WTC11 (cell line): ENCODE measurements around the gene CISTR. TPM values are rescaled to one million over a fixed set of nuclear protein-coding genes. Genes with fewer than 3 reads are reported as not detected.

Experiments used
- ATAC-seq: fragments of 200-7000 bp; cut with Tn5 transposase; 2 replicates; pipeline ENCODE4 v1.10.0; 2021; ENCODE audit warnings: mild to moderate bottlenecking, moderate library complexity
- CTCF ChIA-PET: fragments of 300-600 bp; sonication (Branson Sonifier 250); formaldehyde crosslinking; loops from one replicate; lab custom pipeline; 2021; ENCODE audit warnings: antibody characterized with exemption; lab: Charles Lee
- POLR2A ChIA-PET: fragments of 350-600 bp; sonication (Branson Sonifier 250); formaldehyde crosslinking; loops from one replicate; lab custom pipeline; 2021; ENCODE audit warnings: antibody characterized with exemption; lab: Charles Lee
- DNase-seq: peaks from one replicate; pipeline ENCODE4 v3.0.0; 2021; ENCODE audit warnings: low spot score
- H3K27ac Mint-ChIP-seq: 2 replicates; pipeline ENCODE4 v1.8.0; 2021; ENCODE audit warnings: mixed read lengths
- H3K27me3 Mint-ChIP-seq: 2 replicates; pipeline ENCODE4 v1.8.0; 2021; ENCODE audit warnings: low read depth, mild to moderate bottlenecking, moderate library complexity, mixed read lengths
- H3K36me3 Mint-ChIP-seq: 2 replicates; pipeline ENCODE4 v1.8.0; 2021; ENCODE audit warnings: mixed read lengths
- H3K4me1 Mint-ChIP-seq: 2 replicates; pipeline ENCODE4 v1.8.0; 2022; ENCODE audit warnings: mixed read lengths
- H3K4me3 Mint-ChIP-seq: 2 replicates; pipeline ENCODE4 v1.8.0; 2021; ENCODE audit warnings: mild to moderate bottlenecking, moderate library complexity, mixed read lengths
- H3K9me3 Mint-ChIP-seq: 2 replicates; pipeline ENCODE4 v1.8.0; 2021; ENCODE audit warnings: mixed read lengths
- CBFB ChIP-seq: sonication (generic); formaldehyde crosslinking; IDR thresholded peaks from 2 replicates; pipeline ENCODE4 v1.8.1; 2022; ENCODE audit warnings: mild to moderate bottlenecking, low read depth, missing genetic modification reagents
- EMX1 ChIP-seq: fragments of 250-450 bp; sonication (Bioruptor Pico); IDR thresholded peaks from 2 replicates; pipeline ENCODE4 v1.8.0; 2021; ENCODE audit warnings: mild to moderate bottlenecking
- ETV6 ChIP-seq: sonication (generic); formaldehyde crosslinking; IDR thresholded peaks from 2 replicates; pipeline ENCODE4 v1.8.1; 2022; ENCODE audit warnings: mild to moderate bottlenecking, missing genetic modification reagents
- FOXP4 ChIP-seq: sonication (generic); formaldehyde crosslinking; IDR thresholded peaks from 2 replicates; pipeline ENCODE4 v1.8.0; 2022; ENCODE audit warnings: mild to moderate bottlenecking, missing genetic modification reagents
- GRHL2 ChIP-seq: fragments of 250-450 bp; sonication (Bioruptor Pico); IDR thresholded peaks from 2 replicates; pipeline ENCODE4 v1.8.0; 2022; ENCODE audit warnings: mild to moderate bottlenecking, moderate library complexity; ENCODE audit not compliant: insufficient replicate concordance, severe bottlenecking
- HMGA2 ChIP-seq: fragments of 250-450 bp; sonication (Bioruptor Pico); IDR thresholded peaks from 2 replicates; pipeline ENCODE4 v1.4.0; 2021; ENCODE audit warnings: mild to moderate bottlenecking, moderate library complexity
- IRF2 ChIP-seq: sonication (generic); formaldehyde crosslinking; IDR thresholded peaks from 2 replicates; pipeline ENCODE4 v1.8.0; 2022; ENCODE audit warnings: low read depth, missing genetic modification reagents, borderline replicate concordance
- MXD4 ChIP-seq: fragments of 250-450 bp; sonication (Bioruptor Pico); IDR thresholded peaks from 2 replicates; pipeline ENCODE4 v1.8.0; 2021; ENCODE audit warnings: mild to moderate bottlenecking, moderate library complexity, borderline replicate concordance
- MYBL2 ChIP-seq: sonication (generic); formaldehyde crosslinking; IDR thresholded peaks from 2 replicates; pipeline ENCODE4 v1.8.1; 2023; ENCODE audit warnings: mild to moderate bottlenecking, moderate library complexity, missing genetic modification reagents
- NFATC4 ChIP-seq: fragments of 250-450 bp; sonication (Bioruptor Pico); IDR thresholded peaks from 2 replicates; pipeline ENCODE4 v1.9.0; 2021; ENCODE audit warnings: mild to moderate bottlenecking
- OVOL2 ChIP-seq: fragments of 250-450 bp; sonication (Bioruptor Pico); IDR thresholded peaks from 2 replicates; pipeline ENCODE4 v1.9.0; 2021; ENCODE audit warnings: mild to moderate bottlenecking, borderline replicate concordance
- SMAD4 ChIP-seq: sonication (generic); formaldehyde crosslinking; IDR thresholded peaks from 2 replicates; pipeline ENCODE4 v1.8.0; 2022; ENCODE audit warnings: mild to moderate bottlenecking, missing genetic modification reagents
- SP1 ChIP-seq: sonication (generic); formaldehyde crosslinking; conservative IDR thresholded peaks from 2 replicates; pipeline ENCODE4 v1.8.1; 2022; ENCODE audit warnings: missing genetic modification reagents
- TEAD4 ChIP-seq: sonication (generic); formaldehyde crosslinking; IDR thresholded peaks from 2 replicates; pipeline ENCODE4 v1.8.0; 2022; ENCODE audit warnings: mild to moderate bottlenecking, missing genetic modification reagents
- TP53 ChIP-seq: sonication (generic); formaldehyde crosslinking; IDR thresholded peaks from 2 replicates; pipeline ENCODE4 v1.8.1; 2023; ENCODE audit warnings: mild to moderate bottlenecking, missing genetic modification reagents
- ZBTB21 ChIP-seq: sonication (generic); formaldehyde crosslinking; IDR thresholded peaks from 2 replicates; pipeline ENCODE4 v1.8.1; 2023; ENCODE audit warnings: mild to moderate bottlenecking, missing genetic modification reagents, borderline replicate concordance
- ZBTB43 ChIP-seq: sonication (generic); formaldehyde crosslinking; IDR thresholded peaks from 2 replicates; pipeline ENCODE4 v1.8.1; 2023; ENCODE audit warnings: mild to moderate bottlenecking, missing genetic modification reagents
- ZNF219 ChIP-seq: sonication (generic); formaldehyde crosslinking; IDR thresholded peaks from 2 replicates; pipeline ENCODE4 v1.8.0; 2023; ENCODE audit warnings: missing genetic modification reagents, mild to moderate bottlenecking, borderline replicate concordance
- ZNF317 ChIP-seq: sonication (generic); formaldehyde crosslinking; IDR thresholded peaks from 2 replicates; pipeline ENCODE4 v1.8.1; 2023; ENCODE audit warnings: low read depth, mild to moderate bottlenecking, moderate library complexity, missing genetic modification reagents, borderline replicate concordance
- ZNF396 ChIP-seq: fragments of 250-450 bp; sonication (Bioruptor Pico); IDR thresholded peaks from 2 replicates; pipeline ENCODE4 v1.8.0; 2021; ENCODE audit warnings: mild to moderate bottlenecking, moderate library complexity, borderline replicate concordance
- ZNF416 ChIP-seq: fragments of 250-450 bp; sonication (Bioruptor Pico); IDR thresholded peaks from 2 replicates; pipeline ENCODE4 v1.9.0; 2021; ENCODE audit warnings: mild to moderate bottlenecking, inconsistent platforms
- ZNF423 ChIP-seq: fragments of 250-450 bp; sonication (Bioruptor Pico); IDR thresholded peaks from 2 replicates; pipeline ENCODE4 v2.1.2; 2022; ENCODE audit warnings: mild to moderate bottlenecking, moderate library complexity
- ZNF425 ChIP-seq: fragments of 250-450 bp; sonication (Bioruptor Pico); conservative IDR thresholded peaks from 2 replicates; pipeline ENCODE4 v1.9.0; 2021; ENCODE audit warnings: mild to moderate bottlenecking
- total RNA-seq: library from RNA; stranded (reverse); gene quantifications from 3 replicates; pipeline ENCODE4 v1.2.3, GENCODE V29; 2021
- TF ChIP-seq, protein P1 (sequence below): fragments of 250-450 bp; sonication (Bioruptor Pico); IDR thresholded peaks from 2 replicates; pipeline ENCODE4 v1.9.0; 2021; ENCODE audit warnings: mild to moderate bottlenecking
- TF ChIP-seq, protein P2 (sequence below): sonication (generic); formaldehyde crosslinking; IDR thresholded peaks from 2 replicates; pipeline ENCODE4 v1.8.1; 2023; ENCODE audit warnings: mild to moderate bottlenecking, missing genetic modification reagents
- TF ChIP-seq, protein P3 (sequence below): sonication (generic); formaldehyde crosslinking; IDR thresholded peaks from 2 replicates; pipeline ENCODE4 v1.8.1; 2022; ENCODE audit warnings: low read depth, mild to moderate bottlenecking, moderate library complexity, missing genetic modification reagents, borderline replicate concordance

Gene CISTR
- total RNA-seq, 1 experiment from 2014 or later, result 0.81 TPM

DNA sequence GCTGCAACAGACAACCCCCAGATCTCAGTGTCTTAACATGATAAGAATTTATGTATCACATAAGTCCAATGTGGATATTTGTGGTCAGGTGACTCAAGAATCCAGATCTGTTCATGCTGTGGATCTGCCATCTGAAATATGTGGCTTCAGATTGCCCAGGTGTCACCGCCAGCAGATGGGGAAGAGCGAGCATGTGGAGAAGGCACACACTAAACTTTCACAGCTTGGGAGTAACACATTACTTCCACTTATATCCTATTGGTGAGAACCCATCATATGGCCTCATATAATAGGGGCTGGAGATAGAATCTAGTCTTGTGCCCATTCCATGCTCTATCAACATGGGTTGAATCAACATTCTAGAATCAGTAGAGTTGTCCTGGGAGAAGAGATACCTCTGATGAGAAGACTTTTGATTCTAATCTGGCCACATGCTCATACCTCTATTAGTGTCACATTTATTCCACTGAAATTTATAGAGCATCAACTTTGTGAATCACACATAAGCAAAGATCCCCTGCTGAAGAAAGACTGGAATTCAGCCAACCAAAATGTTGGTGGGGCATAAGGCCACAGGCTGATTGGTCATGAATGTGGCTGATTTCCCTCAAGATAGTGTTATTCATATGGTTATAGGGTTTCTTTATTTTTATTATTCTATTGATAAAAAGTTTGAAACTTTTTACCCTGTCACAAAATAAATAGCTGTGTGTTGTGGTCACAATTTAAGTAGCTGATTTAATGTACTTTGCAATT, 18.6 kb downstream of the CISTR start:
- Mint-ChIP-seq H3K36me3 (no peaks in the 10 kb centered on the region), H3K27me3 (peaks cover 10% of the 10 kb centered on the region), H3K4me1 (peaks cover 18% of the 10 kb centered on the region), H3K27ac (no peak overlapping the region), H3K4me3 (no peak overlapping the region), H3K9me3 (peaks cover 4% of the 10 kb centered on the region)
- CTCF ChIA-PET, result interaction anchor here (0.6 to 13.8 kb wide), 6 partner anchors 12 to 1907 kb away, joined by 4 to 191 read pairs (median 8); no protein-coding TSS in a partner anchor
- ATAC-seq (no peak), DNase-seq (no peak)
- POLR2A ChIA-PET, result no interaction called here
- TF ChIP-seq OVOL2 (CRISPR knock-in tag) (no peak), MXD4 (CRISPR knock-in tag) (no peak), IRF2 (CRISPR knock-in tag) (no peak), NFATC4 (CRISPR knock-in tag) (no peak), TP53 (no peak), GRHL2 (no peak), HMGA2 (CRISPR knock-in tag) (no peak), ZNF219 (CRISPR knock-in tag) (no peak), FOXP4 (CRISPR knock-in tag) (no peak), ZNF317 (CRISPR knock-in tag) (no peak), ZNF396 (no peak), TEAD4 (CRISPR knock-in tag) (no peak)
- TF ChIP-seq, protein P1, sequence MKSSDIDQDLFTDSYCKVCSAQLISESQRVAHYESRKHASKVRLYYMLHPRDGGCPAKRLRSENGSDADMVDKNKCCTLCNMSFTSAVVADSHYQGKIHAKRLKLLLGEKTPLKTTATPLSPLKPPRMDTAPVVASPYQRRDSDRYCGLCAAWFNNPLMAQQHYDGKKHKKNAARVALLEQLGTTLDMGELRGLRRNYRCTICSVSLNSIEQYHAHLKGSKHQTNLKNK (CRISPR knock-in tag), result no peak
- TF ChIP-seq, all 79 proteins: peak for 0

GRCh38 chr12:53729644-53730043, 22.1 kb downstream of the CISTR start:
- peaks cover 30% of the 10 kb centered on the region for H3K4me1 Mint-ChIP-seq
- no peak overlapping the region for H3K27ac Mint-ChIP-seq
- POLR2A ChIA-PET, result no interaction called here
- no peaks in the 10 kb centered on the region for H3K36me3 Mint-ChIP-seq
- peaks cover 10% of the 10 kb centered on the region for H3K27me3 Mint-ChIP-seq
- DNase-seq, result no peak
- no peak for ATAC-seq
- peaks cover 4% of the 10 kb centered on the region for H3K9me3 Mint-ChIP-seq
- CTCF ChIA-PET, result interaction anchor here (1.8 to 13.8 kb wide), 2 partner anchors 15 to 28 kb away, joined by 6 to 191 read pairs; no protein-coding TSS in a partner anchor
- H3K4me3 Mint-ChIP-seq, result no peak overlapping the region
- TF ChIP-seq ZNF219 (CRISPR knock-in tag), result no peak
- no peak for TF ChIP-seq OVOL2 (CRISPR knock-in tag)
- TF ChIP-seq, protein P2, sequence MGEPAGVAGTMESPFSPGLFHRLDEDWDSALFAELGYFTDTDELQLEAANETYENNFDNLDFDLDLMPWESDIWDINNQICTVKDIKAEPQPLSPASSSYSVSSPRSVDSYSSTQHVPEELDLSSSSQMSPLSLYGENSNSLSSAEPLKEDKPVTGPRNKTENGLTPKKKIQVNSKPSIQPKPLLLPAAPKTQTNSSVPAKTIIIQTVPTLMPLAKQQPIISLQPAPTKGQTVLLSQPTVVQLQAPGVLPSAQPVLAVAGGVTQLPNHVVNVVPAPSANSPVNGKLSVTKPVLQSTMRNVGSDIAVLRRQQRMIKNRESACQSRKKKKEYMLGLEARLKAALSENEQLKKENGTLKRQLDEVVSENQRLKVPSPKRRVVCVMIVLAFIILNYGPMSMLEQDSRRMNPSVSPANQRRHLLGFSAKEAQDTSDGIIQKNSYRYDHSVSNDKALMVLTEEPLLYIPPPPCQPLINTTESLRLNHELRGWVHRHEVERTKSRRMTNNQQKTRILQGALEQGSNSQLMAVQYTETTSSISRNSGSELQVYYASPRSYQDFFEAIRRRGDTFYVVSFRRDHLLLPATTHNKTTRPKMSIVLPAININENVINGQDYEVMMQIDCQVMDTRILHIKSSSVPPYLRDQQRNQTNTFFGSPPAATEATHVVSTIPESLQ (CRISPR knock-in tag), result no peak
- no peak for TF ChIP-seq ZNF423 (CRISPR knock-in tag)
- no peak for TF ChIP-seq SMAD4
- TF ChIP-seq, protein P3, sequence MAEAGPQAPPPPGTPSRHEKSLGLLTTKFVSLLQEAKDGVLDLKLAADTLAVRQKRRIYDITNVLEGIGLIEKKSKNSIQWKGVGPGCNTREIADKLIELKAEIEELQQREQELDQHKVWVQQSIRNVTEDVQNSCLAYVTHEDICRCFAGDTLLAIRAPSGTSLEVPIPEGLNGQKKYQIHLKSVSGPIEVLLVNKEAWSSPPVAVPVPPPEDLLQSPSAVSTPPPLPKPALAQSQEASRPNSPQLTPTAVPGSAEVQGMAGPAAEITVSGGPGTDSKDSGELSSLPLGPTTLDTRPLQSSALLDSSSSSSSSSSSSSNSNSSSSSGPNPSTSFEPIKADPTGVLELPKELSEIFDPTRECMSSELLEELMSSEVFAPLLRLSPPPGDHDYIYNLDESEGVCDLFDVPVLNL (CRISPR knock-in tag), result no peak
- no peak for TF ChIP-seq ZNF416 (CRISPR knock-in tag)
- TF ChIP-seq MYBL2 (CRISPR knock-in tag), result no peak
- TF ChIP-seq ZNF425 (CRISPR knock-in tag), result no peak
- no peak for TF ChIP-seq ETV6
- TF ChIP-seq ZBTB43 (CRISPR knock-in tag), result no peak
- no peak for TF ChIP-seq SP1
- TF ChIP-seq CBFB (CRISPR knock-in tag), result no peak
- no peak for TF ChIP-seq EMX1 (CRISPR knock-in tag)
- TF ChIP-seq ZBTB21 (CRISPR knock-in tag), result no peak
